IPS-18a (cell line): Measurements from ENCODE around the gene RNF40.
A peak's percentile ranks its signal among the peaks of the same experiment; 100 is the strongest.

Experiments used
- H3K27ac ChIP-seq: one replicate; pipeline ENCODE4 v1.5.1; 2013; ENCODE audit warnings: low read length
- H3K27me3 ChIP-seq: one replicate; pipeline ENCODE4 v1.6.1; 2013; ENCODE audit warnings: mild to moderate bottlenecking, low read length; ENCODE audit not compliant: control insufficient read depth, insufficient read depth
- H3K36me3 ChIP-seq: one replicate; pipeline ENCODE4 v1.6.1; 2013; ENCODE audit warnings: low read depth, low read length; ENCODE audit not compliant: control insufficient read depth
- H3K4me1 ChIP-seq: one replicate; pipeline ENCODE4 v1.6.1; 2013; ENCODE audit warnings: low read depth, low read length; ENCODE audit not compliant: control insufficient read depth
- H3K4me3 ChIP-seq: one replicate; pipeline ENCODE4 v1.5.1; 2013; ENCODE audit warnings: low read length
- H3K9ac ChIP-seq: one replicate; pipeline ENCODE4 v1.6.1; 2013; ENCODE audit warnings: mild to moderate bottlenecking, low read length, moderate library complexity
- H3K9me3 ChIP-seq: one replicate; pipeline ENCODE4 v1.6.1; 2013; ENCODE audit warnings: low read depth, low read length; ENCODE audit not compliant: control insufficient read depth

Gene RNF40

GRCh38 chr16:30758988-30759491 is 3.1 kb upstream of the RNF40 start:
- Histone ChIP-seq H3K9me3 (no peaks in the 10 kb centered on the region), H3K4me1 (no peaks in the 10 kb centered on the region), H3K9ac (no peak overlapping the region), H3K27me3 (no peaks in the 10 kb centered on the region), H3K4me3 (no peak overlapping the region), H3K36me3 (peaks cover 26% of the 10 kb centered on the region), H3K27ac (no peak overlapping the region)

- H3K36me3 ChIP-seq = peaks cover 27% of the 10 kb centered on the region
- no peaks in the 10 kb centered on the region for H3K4me1 ChIP-seq
These were observed 2.0 kb upstream of the RNF40 start for GRCh38 chr16:30760001-30760559.

GRCh38 chr16:30760577-30761426 is 1.3 kb upstream of the RNF40 start:
- Histone ChIP-seq H3K4me1 (no peaks in the 10 kb centered on the region), H3K4me3 (peak overlapping the region; percentile 88), H3K9me3 (no peaks in the 10 kb centered on the region), H3K27me3 (no peaks in the 10 kb centered on the region), H3K36me3 (peaks cover 33% of the 10 kb centered on the region), H3K9ac (peak overlapping the region; percentile 58), H3K27ac (no peak overlapping the region)

More at GRCh38 chr16:30760001-30760559, 2.0 kb upstream of the RNF40 start:
- Histone ChIP-seq H3K27me3 (no peaks in the 10 kb centered on the region), H3K4me3 (no peak overlapping the region), H3K9me3 (no peaks in the 10 kb centered on the region), H3K9ac (no peak overlapping the region), H3K27ac (no peak overlapping the region)

- Histone ChIP-seq H3K27ac (no peak overlapping the region), H3K4me3 (peak overlapping the region; percentile 88), H3K4me1 (no peaks in the 10 kb centered on the region), H3K36me3 (peaks cover 34% of the 10 kb centered on the region), H3K27me3 (no peaks in the 10 kb centered on the region), H3K9me3 (no peaks in the 10 kb centered on the region), H3K9ac (peak overlapping the region; percentile 58)
These were observed 645 bp upstream of the RNF40 start for GRCh38 chr16:30761427-30761927.

- no peaks in the 10 kb centered on the region for H3K27me3 ChIP-seq
These were observed 1.0 kb downstream of the RNF40 start for GRCh38 chr16:30762991-30763725.

GRCh38 chr16:30764086-30764485 is 2.0 kb downstream of the RNF40 start:
- H3K4me3 ChIP-seq = no peak overlapping the region
- H3K36me3 ChIP-seq = peaks cover 60% of the 10 kb centered on the region
- no peaks in the 10 kb centered on the region for H3K4me1 ChIP-seq
- H3K9me3 ChIP-seq = no peaks in the 10 kb centered on the region
- no peaks in the 10 kb centered on the region for H3K27me3 ChIP-seq
- no peak overlapping the region for H3K27ac ChIP-seq
- H3K9ac ChIP-seq = no peak overlapping the region

More at GRCh38 chr16:30762991-30763725, 1.0 kb downstream of the RNF40 start:
- H3K27ac ChIP-seq = no peak overlapping the region
- H3K9me3 ChIP-seq = no peaks in the 10 kb centered on the region
- peak overlapping the region; percentile 88 for H3K4me3 ChIP-seq
- H3K4me1 ChIP-seq = no peaks in the 10 kb centered on the region
- peaks cover 51% of the 10 kb centered on the region for H3K36me3 ChIP-seq
- peak overlapping the region; percentile 72 for H3K9ac ChIP-seq

- Histone ChIP-seq H3K4me3 (no peak overlapping the region), H3K27me3 (no peaks in the 10 kb centered on the region), H3K27ac (no peak overlapping the region), H3K9ac (no peak overlapping the region), H3K4me1 (no peaks in the 10 kb centered on the region), H3K36me3 (peaks cover 67% of the 10 kb centered on the region), H3K9me3 (no peaks in the 10 kb centered on the region)
These were observed 2.8 kb downstream of the RNF40 start for GRCh38 chr16:30764816-30765465.

- H3K27ac ChIP-seq = no peak overlapping the region
- H3K27me3 ChIP-seq = no peaks in the 10 kb centered on the region
- no peak overlapping the region for H3K4me3 ChIP-seq
- H3K9ac ChIP-seq = no peak overlapping the region
- no peaks in the 10 kb centered on the region for H3K4me1 ChIP-seq
- H3K9me3 ChIP-seq = no peaks in the 10 kb centered on the region
- peaks cover 78% of the 10 kb centered on the region for H3K36me3 ChIP-seq
These were observed 4.2 kb downstream of the RNF40 start for GRCh38 chr16:30766206-30766932.

- Histone ChIP-seq H3K9me3 (no peaks in the 10 kb centered on the region), H3K9ac (no peak overlapping the region), H3K4me1 (no peaks in the 10 kb centered on the region), H3K36me3 (peaks cover 82% of the 10 kb centered on the region), H3K4me3 (no peak overlapping the region), H3K27ac (no peak overlapping the region), H3K27me3 (no peaks in the 10 kb centered on the region)
These were observed 4.8 kb downstream of the RNF40 start for GRCh38 chr16:30766933-30767284.

GRCh38 chr16:30767767-30768465 is 5.8 kb downstream of the RNF40 start:
- H3K4me1 ChIP-seq = no peaks in the 10 kb centered on the region
- H3K9ac ChIP-seq = no peak overlapping the region
- H3K9me3 ChIP-seq = no peaks in the 10 kb centered on the region
- no peaks in the 10 kb centered on the region for H3K27me3 ChIP-seq
- H3K36me3 ChIP-seq = peaks cover 91% of the 10 kb centered on the region
- no peak overlapping the region for H3K4me3 ChIP-seq
- no peak overlapping the region for H3K27ac ChIP-seq
